ENCODE data around the gene EDEM3.

DNA sequence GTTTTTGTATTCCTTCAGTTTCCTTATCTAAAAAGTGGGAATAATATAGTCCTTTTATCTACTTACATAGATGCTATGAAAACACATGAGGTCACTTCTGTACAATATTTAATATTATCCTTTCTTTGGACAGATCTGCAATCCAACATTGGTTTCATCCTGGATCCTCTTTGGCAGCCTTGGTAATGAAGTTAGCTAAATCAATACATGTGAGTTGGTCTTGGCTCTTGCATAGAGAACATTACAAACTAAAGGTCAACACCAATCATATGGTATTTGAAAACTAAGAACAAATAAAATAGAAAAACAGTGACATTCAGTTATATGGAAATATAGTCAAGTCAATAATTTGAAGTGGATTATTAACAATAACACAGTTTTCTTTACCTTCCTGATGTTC lies 3.2 kb upstream of the EDEM3 start:
- no peak for TF ChIP-seq CTCF (IDR thresholded peaks at IDR 0.05)
- no peak for TF ChIP-seq EZH2 (IDR thresholded peaks at IDR 0.05; ENCODE audit: borderline replicate concordance, insufficient read depth, low read depth, low read length, poor library complexity, severe bottlenecking)
